Stimulated activated CD4-positive, alpha-beta T cell treated with anti-CD3 and anti-CD28 coated beads, Interleukin-12 subunit alpha, Interleukin-12 subunit beta, amount 100 ng/mL, for 24 hours (primary cell): ENCODE measurements around the gene ZNF524.

Source experiments
- DNase-seq, 2 experiments: peaks; one replicate each; pipeline ENCODE4 v3.0.0-alpha.2; 2020; ENCODE audit warnings: low read depth in 2 of 2

ZNF524 gene

GRCh38 chr19:55642153-55643002, 42.3 kb downstream of the ZNF524 start:
- DNase-seq, result peak in 1 of 2 experiments; percentile 31

- DNase-seq, result peak; percentile 64 to 76
Measured at GRCh38 chr19:55643003-55643886, 43.2 kb downstream of the ZNF524 start, which contains the start of gene ZNF581. Gene ZNF581, plus strand, starts transcription at chr19:55643649. Its CDS starts 923 bp downstream, at chr19:55644572.

GRCh38 chr19:55643887-55644176, 43.7 kb downstream of the ZNF524 start:
- no peak for DNase-seq

- DNase-seq, result no peak
Measured at GRCh38 chr19:55644191-55644833, 44.2 kb downstream of the ZNF524 start.

- no peak for DNase-seq
Measured at GRCh38 chr19:55644842-55645511, 44.9 kb downstream of the ZNF524 start.

GRCh38 chr19:55645512-55645881, 45.4 kb downstream of the ZNF524 start:
- no peak for DNase-seq

- DNase-seq, result no peak
Measured at GRCh38 chr19:55646889-55647731, 47.0 kb downstream of the ZNF524 start.

GRCh38 chr19:55647732-55648584, 47.9 kb downstream of the ZNF524 start, which contains the start of gene CCDC106:
Gene CCDC106, plus strand, starts transcription at chr19:55648212. Its CDS starts 835 bp downstream, at chr19:55649047.
- no peak for DNase-seq

DNA sequence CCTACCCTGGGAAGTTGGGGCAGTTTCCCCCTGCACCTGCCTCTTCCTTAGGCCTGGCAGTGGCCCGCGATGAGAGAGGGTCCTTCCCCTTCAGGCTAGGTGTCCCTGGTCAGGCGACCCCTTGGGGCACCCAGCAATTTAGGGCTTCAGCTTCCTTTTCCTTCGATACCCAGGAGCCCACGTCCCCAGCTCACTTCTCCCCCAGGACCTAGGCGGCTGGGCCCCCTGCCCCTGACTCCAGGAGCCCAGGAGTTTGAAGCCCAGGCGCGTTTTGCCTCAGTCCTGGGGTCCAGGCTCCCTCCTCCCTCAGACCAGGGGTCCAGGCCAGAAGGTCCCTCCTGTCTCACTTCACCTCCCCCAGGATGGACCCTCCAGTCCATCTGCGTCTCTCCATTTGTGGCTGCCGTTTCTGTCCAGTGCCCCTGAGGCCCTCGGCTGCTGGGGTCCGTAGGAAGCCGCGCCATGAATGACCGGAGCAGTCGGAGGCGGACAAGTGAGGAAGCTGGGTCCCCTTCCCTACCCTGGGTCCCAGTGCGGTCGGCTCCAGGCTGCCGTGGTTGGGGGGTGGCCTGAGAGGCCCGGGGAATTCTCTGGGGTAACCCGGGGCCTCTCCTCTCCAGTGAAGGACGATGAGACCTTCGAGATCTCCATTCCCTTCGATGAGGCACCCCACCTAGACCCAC, 48.6 kb downstream of the ZNF524 start:
- DNase-seq, result no peak

DNA sequence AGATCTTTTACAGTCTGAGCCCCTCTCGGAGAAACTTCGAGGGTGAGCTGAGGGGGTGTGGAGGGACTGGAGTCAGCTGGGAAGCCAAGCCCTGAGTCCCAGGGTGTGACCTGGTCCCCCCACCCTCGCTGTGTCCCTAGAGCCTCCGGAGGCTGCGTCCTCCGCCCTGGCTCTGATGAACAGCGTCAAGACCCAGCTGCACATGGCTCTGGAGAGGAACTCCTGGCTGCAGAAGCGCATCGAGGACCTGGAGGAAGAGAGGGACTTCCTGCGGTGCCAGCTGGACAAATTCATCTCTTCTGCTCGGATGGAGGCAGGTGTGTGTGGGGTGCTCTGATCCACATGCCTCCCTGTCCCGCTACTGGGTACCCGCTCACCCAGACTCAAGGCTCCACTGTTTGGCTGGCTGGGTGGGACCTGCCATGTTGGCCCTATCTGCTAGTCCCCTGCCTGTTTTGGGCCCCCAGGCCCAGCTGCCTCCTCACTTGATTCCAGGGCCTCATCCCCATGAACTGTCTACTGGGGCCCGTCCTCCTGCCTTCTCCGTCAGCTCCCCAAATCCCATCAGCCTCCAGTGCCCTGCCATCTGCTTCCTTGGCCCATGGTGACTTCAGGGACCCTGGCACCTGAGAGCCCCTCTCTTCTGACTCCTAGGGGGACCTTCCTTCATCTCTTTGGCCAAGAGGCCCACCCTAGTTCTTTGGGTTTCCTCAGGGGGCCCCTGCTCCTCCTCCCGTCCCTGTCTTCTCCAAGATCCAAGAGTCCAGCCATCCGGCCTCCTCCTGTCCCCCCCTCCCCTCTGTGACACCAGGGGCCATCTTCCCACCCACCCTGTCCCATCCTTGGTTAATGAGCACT, 49.4 kb downstream of the ZNF524 start:
- DNase-seq, result no peak

DNA sequence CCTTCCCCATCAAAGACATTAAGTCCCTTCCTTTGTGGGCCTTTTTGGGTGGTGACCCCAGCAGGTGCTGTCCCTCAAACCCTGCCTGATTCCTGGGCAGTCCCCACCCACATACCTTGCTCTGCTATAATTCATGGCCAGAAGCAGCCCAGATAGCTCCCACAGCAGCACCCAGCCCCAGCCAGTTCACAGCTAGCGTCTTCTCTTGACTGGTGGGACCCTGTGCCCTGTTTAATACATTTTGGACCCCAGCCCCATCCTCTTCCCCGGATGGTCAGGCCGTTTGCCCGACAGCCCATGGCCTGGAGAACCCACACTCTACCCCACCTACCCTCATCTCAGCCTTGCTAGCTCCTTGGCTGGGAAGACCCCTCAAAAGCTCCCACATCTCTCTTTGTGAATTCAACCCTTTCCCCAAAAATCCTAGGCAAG, 50.1 kb downstream of the ZNF524 start:
- no peak for DNase-seq

- DNase-seq, result no peak
Measured at GRCh38 chr19:55650602-55651230, 50.6 kb downstream of the ZNF524 start.

DNA sequence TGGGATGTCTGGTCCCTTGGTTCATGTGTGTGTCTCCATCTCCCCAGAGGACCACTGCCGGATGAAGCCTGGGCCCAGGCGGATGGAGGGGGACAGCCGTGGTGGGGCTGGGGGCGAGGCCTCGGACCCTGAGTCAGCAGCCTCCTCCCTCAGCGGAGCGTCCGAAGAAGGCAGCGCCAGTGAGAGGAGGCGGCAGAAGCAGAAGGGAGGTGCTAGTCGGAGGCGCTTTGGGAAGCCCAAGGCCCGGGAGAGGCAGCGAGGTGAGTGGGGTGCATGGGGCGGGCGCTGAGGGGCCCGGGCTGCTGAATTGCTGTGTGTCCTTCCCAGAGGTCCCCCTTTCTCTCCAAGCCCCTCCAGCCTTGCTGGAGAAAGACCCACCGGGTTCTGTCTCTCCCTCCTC, 51.1 kb downstream of the ZNF524 start:
- DNase-seq, result no peak

GRCh38 chr19:55652311-55653128, 52.4 kb downstream of the ZNF524 start:
- no peak for DNase-seq
